ENCODE measurements around the gene WWC2. TPM values are rescaled to one million over a fixed set of nuclear protein-coding genes. Genes with fewer than 3 reads are reported as not detected.

WWC2 gene
- total RNA-seq, 2 experiments from 2014 or later: not detected

- BruUV-seq (replicated peaks): no TSS peak
- H2AFZ ChIP-seq (ENCODE audit: low read length): no peak overlapping the region
- ChIA-PET CTCF (ENCODE audit: unreplicated experiment) (no interaction called here), POLR2A (no interaction called here)
- no peaks in the 10 kb centered on the region for H3K9me2 ChIP-seq (ENCODE audit: insufficient read depth, low read length)
- no peaks in the 10 kb centered on the region for H4K20me1 ChIP-seq (ENCODE audit: insufficient read depth, low read length)
- H3K36me3 ChIP-seq (ENCODE audit: insufficient read depth, low read length): no peaks in the 10 kb centered on the region
- intact Hi-C loops (cut with micrococcal nuclease; ENCODE audit: unreplicated experiment): no loop called here
- no peaks in the 10 kb centered on the region for H3K79me2 ChIP-seq (ENCODE audit: insufficient read depth, low read depth, low read length)
- H3K4me2 ChIP-seq (ENCODE audit: low read length): no peak overlapping the region
- DNase-seq (ENCODE audit: low spot score): no peak
- no peak overlapping the region for H3K4me3 ChIP-seq (ENCODE audit: low read depth, low read length, poor library complexity, severe bottlenecking)
- H3K27ac ChIP-seq (ENCODE audit: low read depth, low read length, poor library complexity, severe bottlenecking): no peak overlapping the region
- no peak for TF ChIP-seq EZH2phosphoT487 (IDR thresholded peaks at IDR 0.05; ENCODE audit: borderline replicate concordance, low read depth, low read length)
- TF ChIP-seq CTCF (conservative IDR thresholded peaks at IDR 0.05; ENCODE audit: low read length): no peak
- H3K4me1 ChIP-seq (ENCODE audit: insufficient read depth, low read length, poor library complexity, severe bottlenecking): no peaks in the 10 kb centered on the region
- H3K9me3 ChIP-seq (ENCODE audit: low read length): no peaks in the 10 kb centered on the region
These were observed 200.4 kb downstream of the WWC2 start for GRCh38 chr4:183299464-183299863.

GRCh38 chr4:183300070-183300469 lies 201.0 kb downstream of the WWC2 start:
- Histone ChIP-seq H3K9me3 (ENCODE audit: low read length) (no peaks in the 10 kb centered on the region), H3K4me2 (ENCODE audit: low read length) (no peak overlapping the region), H2AFZ (ENCODE audit: low read length) (no peak overlapping the region), H4K20me1 (ENCODE audit: insufficient read depth, low read length) (no peaks in the 10 kb centered on the region), H3K36me3 (ENCODE audit: insufficient read depth, low read length) (no peaks in the 10 kb centered on the region), H3K9me2 (ENCODE audit: insufficient read depth, low read length) (no peaks in the 10 kb centered on the region), H3K79me2 (ENCODE audit: insufficient read depth, low read depth, low read length) (no peaks in the 10 kb centered on the region), H3K4me1 (ENCODE audit: insufficient read depth, low read length, poor library complexity, severe bottlenecking) (no peaks in the 10 kb centered on the region), H3K27ac (ENCODE audit: low read depth, low read length, poor library complexity, severe bottlenecking) (no peak overlapping the region), H3K4me3 (ENCODE audit: low read depth, low read length, poor library complexity, severe bottlenecking) (no peak overlapping the region)
- TF ChIP-seq CTCF (conservative IDR thresholded peaks at IDR 0.05; ENCODE audit: low read length): no peak
- no peak for TF ChIP-seq EZH2phosphoT487 (IDR thresholded peaks at IDR 0.05; ENCODE audit: borderline replicate concordance, low read depth, low read length)
- no TSS peak for BruUV-seq (replicated peaks)
- POLR2A ChIA-PET: no interaction called here
- DNase-seq (ENCODE audit: low spot score): no peak
- intact Hi-C loops (cut with micrococcal nuclease; ENCODE audit: unreplicated experiment): no loop called here
- CTCF ChIA-PET (ENCODE audit: unreplicated experiment): no interaction called here

GRCh38 chr4:183300655-183301054 lies 201.6 kb downstream of the WWC2 start:
- TF ChIP-seq CTCF (conservative IDR thresholded peaks at IDR 0.05; ENCODE audit: low read length) (no peak), EZH2phosphoT487 (IDR thresholded peaks at IDR 0.05; ENCODE audit: borderline replicate concordance, low read depth, low read length) (no peak)
- BruUV-seq (replicated peaks): no TSS peak
- Histone ChIP-seq H3K4me1 (ENCODE audit: insufficient read depth, low read length, poor library complexity, severe bottlenecking) (no peaks in the 10 kb centered on the region), H2AFZ (ENCODE audit: low read length) (no peak overlapping the region), H3K4me2 (ENCODE audit: low read length) (no peak overlapping the region), H3K9me3 (ENCODE audit: low read length) (no peaks in the 10 kb centered on the region), H3K9me2 (ENCODE audit: insufficient read depth, low read length) (no peaks in the 10 kb centered on the region), H3K4me3 (ENCODE audit: low read depth, low read length, poor library complexity, severe bottlenecking) (no peak overlapping the region), H4K20me1 (ENCODE audit: insufficient read depth, low read length) (no peaks in the 10 kb centered on the region), H3K79me2 (ENCODE audit: insufficient read depth, low read depth, low read length) (no peaks in the 10 kb centered on the region), H3K27ac (ENCODE audit: low read depth, low read length, poor library complexity, severe bottlenecking) (no peak overlapping the region), H3K36me3 (ENCODE audit: insufficient read depth, low read length) (no peaks in the 10 kb centered on the region)
- POLR2A ChIA-PET: no interaction called here
- intact Hi-C loops (cut with micrococcal nuclease; ENCODE audit: unreplicated experiment): no loop called here
- CTCF ChIA-PET (ENCODE audit: unreplicated experiment): no interaction called here
- DNase-seq (ENCODE audit: low spot score): no peak
